CD14-positive monocyte (primary cell): ENCODE measurements around the gene PKNOX2. TPM values are rescaled to one million over a fixed set of nuclear protein-coding genes. Genes with fewer than 3 reads are reported as not detected.

ENCODE experiments used
- DNase-seq, 3 donors: peaks; one replicate each; pipeline ENCODE4 v3.0.0-alpha.2; 2011 to 2022
- H2AFZ ChIP-seq: 2 replicates; pipeline ENCODE4 v1.6.0; 2012; ENCODE audit warnings: mild to moderate bottlenecking, low read depth, low read length, inconsistent platforms; ENCODE audit not compliant: insufficient read depth, poor library complexity, severe bottlenecking
- H3K27ac ChIP-seq, 2 donors: 1 replicate in 1 of 2; 2 replicates in 1 of 2; pipeline ENCODE4 v1.5.1; 2012 to 2013; ENCODE audit warnings: low read length in 2 of 2, control low read depth in 1 of 2, inconsistent platforms in 1 of 2, low read depth in 1 of 2, mild to moderate bottlenecking in 1 of 2
- H3K27me3 ChIP-seq, 2 donors: one replicate each; pipeline versions ENCODE4 v1.6.0 to v1.6.1; 2011 to 2013; ENCODE audit warnings: low read length in 2 of 2; ENCODE audit not compliant: control insufficient read depth in 2 of 2, insufficient read depth in 2 of 2
- H3K36me3 ChIP-seq, 2 donors: replicated peaks in 1 of 2; 1 replicate in 1 of 2; 2 replicates in 1 of 2; pipeline versions ENCODE4 v1.5.1 to v1.6.1; 2012 to 2013; ENCODE audit warnings: low read length in 2 of 2, control low read depth in 1 of 2, inconsistent platforms in 1 of 2, mild to moderate bottlenecking in 1 of 2; ENCODE audit not compliant: insufficient read depth in 2 of 2, control insufficient read depth in 1 of 2
- H3K4me1 ChIP-seq, 2 donors: 1 replicate in 1 of 2; 2 replicates in 1 of 2; pipeline versions ENCODE4 v1.5.1 to v1.6.1; 2012 to 2013; ENCODE audit warnings: low read length in 2 of 2, control low read depth in 1 of 2, inconsistent platforms in 1 of 2, mild to moderate bottlenecking in 1 of 2, moderate library complexity in 1 of 2; ENCODE audit not compliant: insufficient read depth in 2 of 2, control insufficient read depth in 1 of 2
- H3K4me2 ChIP-seq: replicated peaks from 2 replicates; pipeline ENCODE3; 2012; ENCODE audit warnings: low read length, moderate library complexity, mild to moderate bottlenecking; ENCODE audit not compliant: poor library complexity, severe bottlenecking; ENCODE audit errors: extremely low read depth
- H3K4me3 ChIP-seq, 3 experiments: fragments of 200-600 bp in 1 of 3; sonication (generic) in 1 of 3; replicated peaks in 1 of 3; 1 replicate in 2 of 3; 2 replicates in 1 of 3; pipeline ENCODE4 v1.5.1; 2011 to 2013; ENCODE audit warnings: low read length in 3 of 3, mild to moderate bottlenecking in 3 of 3, control low read depth in 2 of 3, low read depth in 2 of 3, inconsistent platforms in 1 of 3, moderate library complexity in 1 of 3
- H3K79me2 ChIP-seq: 2 replicates; pipeline ENCODE4 v1.6.0; 2012; ENCODE audit warnings: mild to moderate bottlenecking, control low read depth, inconsistent platforms, low read length, moderate library complexity; ENCODE audit not compliant: insufficient read depth
- H3K9ac ChIP-seq: 2 replicates; pipeline ENCODE4 v1.6.0; 2017; ENCODE audit warnings: low read length, mild to moderate bottlenecking; ENCODE audit not compliant: insufficient read depth, poor library complexity, severe bottlenecking
- H3K9me3 ChIP-seq, 2 donors: replicated peaks in 1 of 2; 1 replicate in 1 of 2; 2 replicates in 1 of 2; pipeline versions ENCODE4 v1.5.1 to v1.6.1; 2012 to 2013; ENCODE audit warnings: low read length in 2 of 2, control low read depth in 1 of 2; ENCODE audit not compliant: control insufficient read depth in 1 of 2, insufficient read depth in 1 of 2
- H4K20me1 ChIP-seq: 2 replicates; pipeline ENCODE4 v1.6.0; 2012; ENCODE audit warnings: mild to moderate bottlenecking, low read length, control low read depth, moderate library complexity; ENCODE audit not compliant: insufficient read depth
- H3K27ac Mint-ChIP-seq, 7 donors: one replicate each; pipeline ENCODE4 v1.8.0; 2020; ENCODE audit warnings: mild to moderate bottlenecking in 7 of 7, mixed read lengths in 7 of 7, moderate library complexity in 6 of 7, inconsistent platforms in 2 of 7
- H3K27me3 Mint-ChIP-seq, 3 donors: one replicate each; pipeline ENCODE4 v1.8.0; 2021 to 2022; ENCODE audit warnings: low read depth in 3 of 3, mild to moderate bottlenecking in 3 of 3, mixed read lengths in 3 of 3, moderate library complexity in 3 of 3, inconsistent platforms in 1 of 3
- H3K36me3 Mint-ChIP-seq, 2 donors: one replicate each; pipeline ENCODE4 v1.8.0; 2020; ENCODE audit warnings: mixed read lengths in 2 of 2, inconsistent platforms in 1 of 2, mild to moderate bottlenecking in 1 of 2
- H3K4me1 Mint-ChIP-seq: one replicate; pipeline ENCODE4 v1.8.0; 2020; ENCODE audit warnings: mild to moderate bottlenecking, mixed read lengths
- H3K4me3 Mint-ChIP-seq, 2 donors: one replicate each; pipeline ENCODE4 v1.8.0; 2020; ENCODE audit warnings: mild to moderate bottlenecking in 2 of 2, mixed read lengths in 2 of 2, moderate library complexity in 1 of 2
- H3K9me3 Mint-ChIP-seq, 7 donors: one replicate each; pipeline ENCODE4 v1.8.0; 2020 to 2022; ENCODE audit warnings: mixed read lengths in 7 of 7, mild to moderate bottlenecking in 6 of 7, moderate library complexity in 6 of 7, inconsistent platforms in 2 of 7
- CTCF ChIP-seq: fragments of 200-600 bp; IDR thresholded peaks from one replicate; pipeline ENCODE4 v1.8.0; 2022; ENCODE audit warnings: antibody characterized with exemption, mild to moderate bottlenecking
- WGBS: methylation state at CpG from one replicate; pipeline ENCODE4 v1.1.5; 2013; ENCODE audit warnings: missing lambda C conversion rate; ENCODE audit not compliant: insufficient coverage; 5-methylcytosine and 5-hydroxymethylcytosine counted together
- intact Hi-C, 2 donors: fragments of 100-400 bp; cut with micrococcal nuclease; formaldehyde crosslinking; loops; one replicate each; pipeline versions ENCODE4 v1.15.0 to v1.15.1; 2023
- polyA plus RNA-seq, 3 donors: library from polyadenylated mRNA; depleted of rRNA in 1 of 3; unstranded in 2 of 3; stranded (reverse) in 1 of 3; fragments of 300-500 nt in 2 of 3; fragments of >200 nt in 1 of 3; fragmentation: Illumina TruSeq in 2 of 3; gene quantifications; 1 replicate in 2 of 3; 2 replicates in 1 of 3; pipeline ENCODE4 v1.2.3, GENCODE V29; 2012 to 2021

PKNOX2 gene
- polyA plus RNA-seq, 3 donors = not detected

GRCh38 chr11:125319649-125320048 lies 155.1 kb downstream of the PKNOX2 start:
- Histone ChIP-seq H3K27ac (no peak overlapping the region), H3K79me2 (no peaks in the 10 kb centered on the region), H3K9me3 (no peaks in the 10 kb centered on the region), H4K20me1 (no peaks in the 10 kb centered on the region), H2AFZ (no peak overlapping the region), H3K27me3 (no peaks in the 10 kb centered on the region), H3K36me3 (no peaks in the 10 kb centered on the region), H3K9ac (no peak overlapping the region), H3K4me1 (no peaks in the 10 kb centered on the region), H3K4me3 (no peak overlapping the region), H3K4me2 (no peak overlapping the region)
- TF ChIP-seq CTCF = no peak
- no peaks in the 10 kb centered on the region for H3K4me1 Mint-ChIP-seq
- no peak overlapping the region for H3K4me3 Mint-ChIP-seq
- H3K27ac Mint-ChIP-seq = no peak overlapping the region
- H3K36me3 Mint-ChIP-seq = no peaks in the 10 kb centered on the region
- 40% methylated on average over 1 of the region's 1 CpG for WGBS
- DNase-seq = no peak
- H3K27me3 Mint-ChIP-seq = peaks cover 0 to 5% (median 5%) of the 10 kb centered on the region in 3 donors
- peaks cover 0 to 11% (median 2%) of the 10 kb centered on the region in 7 donors for H3K9me3 Mint-ChIP-seq
- intact Hi-C loops = no loop called here

GRCh38 chr11:125320347-125321076 lies 156.0 kb downstream of the PKNOX2 start:
- Histone ChIP-seq H3K4me1 (no peaks in the 10 kb centered on the region), H3K4me3 (no peak overlapping the region), H3K36me3 (no peaks in the 10 kb centered on the region), H3K79me2 (no peaks in the 10 kb centered on the region), H4K20me1 (no peaks in the 10 kb centered on the region), H3K27me3 (peaks cover 0 to 3% of the 10 kb centered on the region in 2 donors), H2AFZ (no peak overlapping the region), H3K27ac (no peak overlapping the region), H3K9me3 (no peaks in the 10 kb centered on the region), H3K4me2 (no peak overlapping the region), H3K9ac (no peak overlapping the region)
- intact Hi-C loops = no loop called here
- no CpG with 5 or more reads among the region's 4 CpGs for WGBS
- peak overlapping the region in 1 of 2 donors; percentile 2 for H3K4me3 Mint-ChIP-seq
- H3K9me3 Mint-ChIP-seq = peaks cover 0 to 11% (median 2%) of the 10 kb centered on the region in 7 donors
- peak overlapping the region in 1 of 7 donors; percentile 12 for H3K27ac Mint-ChIP-seq
- H3K36me3 Mint-ChIP-seq = no peaks in the 10 kb centered on the region
- no peak for DNase-seq
- H3K27me3 Mint-ChIP-seq = peaks cover 5 to 8% (median 8%) of the 10 kb centered on the region in 3 donors
- no peak for TF ChIP-seq CTCF
- no peaks in the 10 kb centered on the region for H3K4me1 Mint-ChIP-seq
